ENCODE measurements around the gene CRISP1. TPM values are rescaled to one million over a fixed set of nuclear protein-coding genes. Genes with fewer than 3 reads are reported as not detected.

The CRISP1 gene
- total RNA-seq, 1 experiment from 2014 or later, result not detected

GRCh38 chr6:49833386-49833785, 32.9 kb downstream of the CRISP1 start:
- Histone ChIP-seq H4K91ac (ENCODE audit: insufficient read length, low read depth, low read length) (no peak overlapping the region), H2BK120ac (ENCODE audit: low read depth, low read length, poor library complexity, severe bottlenecking) (no peak overlapping the region), H3K79me1 (ENCODE audit: insufficient read depth, low read depth, low read length, poor library complexity, severe bottlenecking) (no peaks in the 10 kb centered on the region), H2BK12ac (ENCODE audit: insufficient read length, low read depth, low read length) (no peak overlapping the region), H3K4me1 (ENCODE audit: insufficient read depth, low read length) (no peaks in the 10 kb centered on the region; the same call in 1 of the 2 replicates), H3K27me3 (ENCODE audit: insufficient read depth, low read length) (no peaks in the 10 kb centered on the region), H2BK5ac (ENCODE audit: insufficient read length, low read length) (no peak overlapping the region), H3K14ac (ENCODE audit: insufficient read depth, low read length) (no peak overlapping the region), H3K79me2 (ENCODE audit: insufficient read depth, low read length) (no peaks in the 10 kb centered on the region), H3K23me2 (ENCODE audit: insufficient read length, low read depth, low read length, poor library complexity, severe bottlenecking) (no peaks in the 10 kb centered on the region), H3K27ac (ENCODE audit: insufficient read length, low read depth, low read length) (no peak overlapping the region), H3K18ac (ENCODE audit: insufficient read length, low read depth, low read length) (no peak overlapping the region), H2AK5ac (ENCODE audit: insufficient read length, low read length) (no peak overlapping the region), H3K9me3 (ENCODE audit: control insufficient read depth, low read depth, low read length) (no peaks in the 10 kb centered on the region), H2AFZ (ENCODE audit: low read length) (no peak overlapping the region), H3K4ac (ENCODE audit: low read depth, low read length) (no peak overlapping the region), H3K56ac (ENCODE audit: insufficient read length, low read depth, low read length) (no peak overlapping the region), H3K4me2 (ENCODE audit: insufficient read depth, insufficient read length, low read length) (peak overlapping the region; percentile 33), H2BK15ac (ENCODE audit: low read depth, low read length) (no peak overlapping the region), H4K8ac (replicated peaks; ENCODE audit: insufficient read length, low read depth, low read length) (no peak overlapping the region), H3K9ac (ENCODE audit: extremely low read depth, insufficient read length, low read length) (no peak overlapping the region), H4K5ac (ENCODE audit: insufficient read length, low read depth, low read length) (no peak overlapping the region), H4K20me1 (ENCODE audit: control insufficient read depth, insufficient read depth, insufficient read length) (no peaks in the 10 kb centered on the region), H3T11ph (ENCODE audit: low read length) (no peak overlapping the region), H2BK20ac (ENCODE audit: low read depth, low read length, poor library complexity, severe bottlenecking) (no peak overlapping the region), H3K23ac (ENCODE audit: insufficient read length, low read depth, low read length) (no peak overlapping the region)
- Mint-ChIP-seq H3K4me3 (no peak overlapping the region), H3K36me3 (ENCODE audit: insufficient read depth in 1 of 3, low read depth in 3 of 3) (no peaks in the 10 kb centered on the region), H3K27me3 (ENCODE audit: low read depth) (no peaks in the 10 kb centered on the region), H3K9me3 (no peaks in the 10 kb centered on the region; a peak in 1 of 5 replicates), H3K27ac (no peak overlapping the region; a peak in 1 of 7 replicates), H3K4me1 (peaks cover 28 to 29% of the 10 kb centered on the region in 2 experiments)
- WGBS (ENCODE audit: extremely low coverage, insufficient read length, low lambda C conversion rate), result no CpG with 5 or more reads among the region's 1 CpG
- no peak for DNase-seq
- TF ChIP-seq CTCF (conservative IDR thresholded peaks at IDR 0.05), result no peak
